OCI-LY1 (cell line): ENCODE results near the gene GAPDHS.

Source experiments
- H2AFZ ChIP-seq: fragments of 200-600 bp; sonication (generic), shearing (Covaris generic); 2 replicates; pipeline ENCODE4 v1.6.0; 2014; ENCODE audit warnings: antibody characterized with exemption, mild to moderate bottlenecking, low read length
- H3F3A ChIP-seq: fragments of 200-600 bp; sonication (generic), shearing (Covaris generic); 2 replicates; pipeline ENCODE4 v1.6.0; 2014; ENCODE audit warnings: mild to moderate bottlenecking, antibody characterized with exemption, low read length, moderate library complexity; ENCODE audit not compliant: insufficient read depth
- H3K27ac ChIP-seq: fragments of 200-600 bp; sonication (generic); 2 replicates; pipeline ENCODE4 v1.5.1; 2014; ENCODE audit warnings: low read length, mixed run types, mild to moderate bottlenecking, low read depth; ENCODE audit not compliant: poor library complexity, severe bottlenecking
- H3K27me3 ChIP-seq: fragments of 200-600 bp; sonication (generic); 2 replicates; pipeline ENCODE4 v1.6.0; 2014; ENCODE audit warnings: antibody characterized with exemption, mild to moderate bottlenecking, low read length, moderate library complexity; ENCODE audit not compliant: insufficient read depth
- H3K36me3 ChIP-seq: fragments of 200-600 bp; sonication (generic); 2 replicates; pipeline ENCODE4 v1.6.1; 2014; ENCODE audit warnings: mild to moderate bottlenecking, antibody characterized with exemption, low read length, moderate library complexity, mixed read lengths; ENCODE audit not compliant: insufficient read depth
- H3K4me1 ChIP-seq: fragments of 200-600 bp; sonication (generic); 2 replicates; pipeline ENCODE4 v1.5.1; 2014; ENCODE audit warnings: mild to moderate bottlenecking, low read length, moderate library complexity; ENCODE audit not compliant: insufficient read depth, severe bottlenecking
- H3K4me2 ChIP-seq: fragments of 200-600 bp; sonication (generic), shearing (Covaris generic); 2 replicates; pipeline ENCODE4 v1.6.1; 2014; ENCODE audit warnings: low read length
- H3K4me3 ChIP-seq: fragments of 200-600 bp; sonication (generic); 2 replicates; pipeline ENCODE4 v1.5.1; 2014; ENCODE audit warnings: low read length, low read depth, mild to moderate bottlenecking, mixed read lengths; ENCODE audit not compliant: poor library complexity, severe bottlenecking
- H3K79me2 ChIP-seq: fragments of 200-600 bp; shearing (Covaris generic); 2 replicates; pipeline ENCODE4 v1.6.1; 2016; ENCODE audit warnings: mixed run types, low read length, mixed read lengths; ENCODE audit not compliant: insufficient read depth
- H3K9ac ChIP-seq: fragments of 200-600 bp; sonication (generic), shearing (Covaris generic); 2 replicates; pipeline ENCODE4 v1.6.1; 2014; ENCODE audit warnings: mild to moderate bottlenecking, low read length, mixed read lengths
- H3K9me2 ChIP-seq: fragments of 200-600 bp; sonication (generic), shearing (Covaris generic); 2 replicates; pipeline ENCODE4 v1.6.1; 2014; ENCODE audit warnings: low read depth, mild to moderate bottlenecking, low read length, mixed read lengths
- H3K9me3 ChIP-seq: fragments of 200-600 bp; shearing (Covaris generic); 2 replicates; pipeline ENCODE4 v1.6.1; 2014; ENCODE audit warnings: low read length, mixed read lengths
- H4K20me1 ChIP-seq: fragments of 200-600 bp; sonication (generic), shearing (Covaris generic); 2 replicates; pipeline ENCODE4 v1.6.0; 2016; ENCODE audit warnings: mild to moderate bottlenecking, low read length; ENCODE audit not compliant: insufficient read depth
- CTCF ChIP-seq: fragments of 200-600 bp; sonication (generic), shearing (Covaris generic); IDR thresholded peaks from 2 replicates; pipeline ENCODE4 v1.5.1; 2017; ENCODE audit warnings: mild to moderate bottlenecking, antibody characterized with exemption, low read length, moderate library complexity, mixed read lengths
- EZH2 ChIP-seq: fragments of 200-600 bp; sonication (generic), shearing (Covaris generic); IDR thresholded peaks from 2 replicates; pipeline ENCODE4 v1.8.0; 2017; ENCODE audit warnings: borderline replicate concordance, mixed run types, mild to moderate bottlenecking, antibody characterized with exemption, low read length, moderate library complexity, mixed read lengths

GAPDHS gene

GRCh38 chr19:35569281-35569781 is 36.1 kb downstream of the GAPDHS start:
- Histone ChIP-seq H3F3A (no peaks in the 10 kb centered on the region), H3K9me2 (no peaks in the 10 kb centered on the region), H3K4me1 (no peaks in the 10 kb centered on the region), H3K79me2 (no peaks in the 10 kb centered on the region), H3K9ac (no peak overlapping the region), H3K4me2 (no peak overlapping the region), H4K20me1 (no peaks in the 10 kb centered on the region), H3K36me3 (no peaks in the 10 kb centered on the region), H3K9me3 (no peaks in the 10 kb centered on the region), H2AFZ (no peak overlapping the region), H3K27me3 (no peaks in the 10 kb centered on the region), H3K27ac (no peak overlapping the region), H3K4me3 (no peak overlapping the region)
- TF ChIP-seq CTCF (no peak), EZH2 (no peak)

- no peaks in the 10 kb centered on the region for H4K20me1 ChIP-seq
- no peak overlapping the region for H2AFZ ChIP-seq
- H3K27me3 ChIP-seq = no peaks in the 10 kb centered on the region; the same call in 1 of the 2 replicates
- TF ChIP-seq EZH2 (no peak), CTCF (no peak)
- no peak overlapping the region for H3K4me2 ChIP-seq
- H3K9me2 ChIP-seq = no peaks in the 10 kb centered on the region
- H3F3A ChIP-seq = no peaks in the 10 kb centered on the region
- H3K27ac ChIP-seq = no peak overlapping the region
- no peak overlapping the region for H3K9ac ChIP-seq
- peaks cover 9% of the 10 kb centered on the region for H3K9me3 ChIP-seq
- no peaks in the 10 kb centered on the region; the same call in 1 of the 2 replicates for H3K36me3 ChIP-seq
- H3K4me1 ChIP-seq = no peaks in the 10 kb centered on the region
- H3K4me3 ChIP-seq = no peak overlapping the region
- H3K79me2 ChIP-seq = no peaks in the 10 kb centered on the region
Observed at GRCh38 chr19:35571406-35571965, 38.2 kb downstream of the GAPDHS start.

GRCh38 chr19:35577918-35578317 is 44.7 kb downstream of the GAPDHS start:
- H3K9me3 ChIP-seq = peaks cover 12% of the 10 kb centered on the region
- no peak overlapping the region for H3K9ac ChIP-seq
- TF ChIP-seq EZH2 (no peak), CTCF (no peak)
- no peaks in the 10 kb centered on the region for H3F3A ChIP-seq
- no peak overlapping the region for H3K27ac ChIP-seq
- no peaks in the 10 kb centered on the region for H3K4me1 ChIP-seq
- H3K4me3 ChIP-seq = no peak overlapping the region
- no peak overlapping the region for H2AFZ ChIP-seq
- no peaks in the 10 kb centered on the region for H3K79me2 ChIP-seq
- no peak overlapping the region for H3K4me2 ChIP-seq
- no peaks in the 10 kb centered on the region; the same call in 1 of the 2 replicates for H3K36me3 ChIP-seq
- no peaks in the 10 kb centered on the region; the same call in 1 of the 2 replicates for H3K27me3 ChIP-seq
- H3K9me2 ChIP-seq = no peaks in the 10 kb centered on the region
- H4K20me1 ChIP-seq = no peaks in the 10 kb centered on the region
